Spleen (tissue), 7 donors: ENCODE results near the gene STAC.

Experiments
- POLR2AphosphoS5 ChIP-seq, 3 donors: sonication (generic); formaldehyde crosslinking; IDR thresholded peaks; one replicate each; pipeline ENCODE4 v1.5.1; 2017; ENCODE audit warnings: antibody characterized with exemption in 3 of 3
- TF ChIP-seq, protein P1 (sequence below), 11 experiments: fragments of 200-600 bp in 7 of 11; fragments of 450-650 bp in 4 of 11; sonication (generic) in 4 of 11; IDR thresholded peaks in 8 of 11; conservative IDR thresholded peaks in 3 of 11; 1 replicate in 7 of 11; 2 replicates in 4 of 11; pipeline versions ENCODE4 v1.4.0 to v1.8.0; 2016 to 2021; ENCODE audit warnings: antibody characterized with exemption in 11 of 11, inconsistent platforms in 4 of 11, mild to moderate bottlenecking in 1 of 11
- donor health status: DM: no; HTN: no; CAD: no; lungs with moderate emphysema.
- donor health status: DM: no; HTN: no; CAD: no.
- donor health status: DM: no; HTN: no; CAD: no.

- TF ChIP-seq, protein P1, sequence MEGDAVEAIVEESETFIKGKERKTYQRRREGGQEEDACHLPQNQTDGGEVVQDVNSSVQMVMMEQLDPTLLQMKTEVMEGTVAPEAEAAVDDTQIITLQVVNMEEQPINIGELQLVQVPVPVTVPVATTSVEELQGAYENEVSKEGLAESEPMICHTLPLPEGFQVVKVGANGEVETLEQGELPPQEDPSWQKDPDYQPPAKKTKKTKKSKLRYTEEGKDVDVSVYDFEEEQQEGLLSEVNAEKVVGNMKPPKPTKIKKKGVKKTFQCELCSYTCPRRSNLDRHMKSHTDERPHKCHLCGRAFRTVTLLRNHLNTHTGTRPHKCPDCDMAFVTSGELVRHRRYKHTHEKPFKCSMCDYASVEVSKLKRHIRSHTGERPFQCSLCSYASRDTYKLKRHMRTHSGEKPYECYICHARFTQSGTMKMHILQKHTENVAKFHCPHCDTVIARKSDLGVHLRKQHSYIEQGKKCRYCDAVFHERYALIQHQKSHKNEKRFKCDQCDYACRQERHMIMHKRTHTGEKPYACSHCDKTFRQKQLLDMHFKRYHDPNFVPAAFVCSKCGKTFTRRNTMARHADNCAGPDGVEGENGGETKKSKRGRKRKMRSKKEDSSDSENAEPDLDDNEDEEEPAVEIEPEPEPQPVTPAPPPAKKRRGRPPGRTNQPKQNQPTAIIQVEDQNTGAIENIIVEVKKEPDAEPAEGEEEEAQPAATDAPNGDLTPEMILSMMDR (IDR thresholded peaks at IDR 0.05 in 8 of 11, conservative IDR thresholded peaks at IDR 0.05 in 3 of 11) = no peak
- no peak for TF ChIP-seq POLR2AphosphoS5 (IDR thresholded peaks at IDR 0.05)
These were observed 14.5 kb upstream of the STAC start for GRCh38 chr3:36365829-36366228.
